ENCODE results near the gene GTF2H4. TPM values are rescaled to one million over a fixed set of nuclear protein-coding genes. Genes with fewer than 3 reads are reported as not detected.
"Not testable (repeated sequence)": the region's sequence is repeated elsewhere in the genome, so short reads cannot be mapped to it uniquely, and the experiment has no call there.

Gene GTF2H4
- total RNA-seq, 1 donor from 2014 or later: 67.2 TPM

DNA sequence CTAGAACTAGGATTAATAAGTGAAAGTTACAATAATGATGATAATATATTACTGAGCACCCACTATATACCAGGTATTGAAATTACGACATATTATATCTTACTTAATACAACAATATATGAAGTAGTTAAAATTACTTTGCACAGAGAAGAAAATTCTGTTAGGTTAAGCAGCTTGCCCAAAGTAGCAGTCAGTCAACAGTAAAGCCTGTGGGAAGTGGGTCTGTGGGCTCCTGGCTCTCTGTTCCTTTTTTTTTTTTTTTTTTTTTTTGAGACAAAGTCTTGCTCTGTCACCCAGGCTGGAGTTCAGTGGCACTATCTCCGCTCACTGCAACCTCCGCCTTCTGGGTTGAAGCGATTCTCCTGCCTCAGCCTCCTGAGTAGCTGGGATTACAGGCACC, 4.8 kb upstream of the GTF2H4 start:
- Mint-ChIP-seq H3K36me3 (ENCODE audit: unreplicated experiment) (no peaks in the 10 kb centered on the region), H3K4me3 (ENCODE audit: unreplicated experiment) (no peak overlapping the region), H3K27me3 (ENCODE audit: unreplicated experiment) (peaks cover 4% of the 10 kb centered on the region), H3K9me3 (ENCODE audit: unreplicated experiment) (peaks cover 5% of the 10 kb centered on the region), H3K4me1 (ENCODE audit: low read depth, unreplicated experiment) (no peaks in the 10 kb centered on the region), H3K27ac (ENCODE audit: unreplicated experiment) (no peak overlapping the region)
- TF ChIP-seq, protein P1, sequence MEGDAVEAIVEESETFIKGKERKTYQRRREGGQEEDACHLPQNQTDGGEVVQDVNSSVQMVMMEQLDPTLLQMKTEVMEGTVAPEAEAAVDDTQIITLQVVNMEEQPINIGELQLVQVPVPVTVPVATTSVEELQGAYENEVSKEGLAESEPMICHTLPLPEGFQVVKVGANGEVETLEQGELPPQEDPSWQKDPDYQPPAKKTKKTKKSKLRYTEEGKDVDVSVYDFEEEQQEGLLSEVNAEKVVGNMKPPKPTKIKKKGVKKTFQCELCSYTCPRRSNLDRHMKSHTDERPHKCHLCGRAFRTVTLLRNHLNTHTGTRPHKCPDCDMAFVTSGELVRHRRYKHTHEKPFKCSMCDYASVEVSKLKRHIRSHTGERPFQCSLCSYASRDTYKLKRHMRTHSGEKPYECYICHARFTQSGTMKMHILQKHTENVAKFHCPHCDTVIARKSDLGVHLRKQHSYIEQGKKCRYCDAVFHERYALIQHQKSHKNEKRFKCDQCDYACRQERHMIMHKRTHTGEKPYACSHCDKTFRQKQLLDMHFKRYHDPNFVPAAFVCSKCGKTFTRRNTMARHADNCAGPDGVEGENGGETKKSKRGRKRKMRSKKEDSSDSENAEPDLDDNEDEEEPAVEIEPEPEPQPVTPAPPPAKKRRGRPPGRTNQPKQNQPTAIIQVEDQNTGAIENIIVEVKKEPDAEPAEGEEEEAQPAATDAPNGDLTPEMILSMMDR (IDR thresholded peaks at IDR 0.05; ENCODE audit: partially characterized antibody, unreplicated experiment): no peak
- DNase-seq: no peak

DNA sequence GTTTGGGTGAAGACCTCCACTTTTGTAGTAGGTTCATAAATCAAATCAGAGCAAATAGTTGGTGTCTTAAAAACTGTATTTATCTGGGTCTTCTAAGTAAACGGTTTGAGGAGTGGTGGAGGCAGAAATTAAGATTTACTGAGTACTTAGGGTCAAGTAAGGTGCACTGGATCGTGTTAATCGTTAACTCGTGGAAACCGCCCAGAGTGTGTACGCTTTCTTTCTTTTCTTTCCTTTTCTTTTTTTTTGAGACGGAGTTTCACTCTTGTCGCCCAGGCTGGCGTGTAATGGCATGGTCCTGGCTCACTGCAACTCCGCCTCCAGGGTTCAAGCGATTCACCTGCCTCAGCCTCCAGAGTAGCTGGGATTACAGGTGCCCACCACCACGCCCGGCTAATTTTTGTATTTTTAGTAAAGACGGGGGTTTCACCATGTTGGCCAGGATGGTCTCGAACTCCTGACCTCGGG, 683 bp upstream of the GTF2H4 start:
- not testable (repeated sequence) for H3K27ac Mint-ChIP-seq (ENCODE audit: unreplicated experiment); H3K36me3 Mint-ChIP-seq (ENCODE audit: unreplicated experiment); H3K27me3 Mint-ChIP-seq (ENCODE audit: unreplicated experiment); DNase-seq; H3K9me3 Mint-ChIP-seq (ENCODE audit: unreplicated experiment); H3K4me1 Mint-ChIP-seq (ENCODE audit: low read depth, unreplicated experiment)
- H3K4me3 Mint-ChIP-seq (ENCODE audit: unreplicated experiment): peak overlapping the region; percentile 99

DNA sequence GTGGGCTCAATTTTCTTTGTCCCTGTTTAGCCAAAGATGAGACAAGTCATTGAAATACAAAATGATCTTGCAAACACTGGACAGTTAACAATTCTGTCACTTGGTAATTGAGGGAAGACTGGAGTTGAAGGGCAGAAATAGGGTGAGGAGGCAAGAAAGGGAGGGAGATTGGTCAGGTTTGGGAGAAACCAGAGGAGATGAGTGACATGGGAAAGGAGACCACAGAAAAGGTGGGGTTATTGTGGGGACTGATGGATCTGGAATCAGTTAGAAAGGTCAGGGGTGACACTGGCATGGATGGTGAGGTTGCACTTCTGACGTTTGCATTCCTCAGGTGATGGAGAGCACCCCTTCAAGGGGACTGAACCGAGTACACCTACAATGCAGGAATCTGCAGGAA, 693 bp downstream of the GTF2H4 start:
- Mint-ChIP-seq H3K27ac (ENCODE audit: unreplicated experiment) (peak overlapping the region; percentile 80), H3K4me3 (ENCODE audit: unreplicated experiment) (peak overlapping the region; percentile 99), H3K4me1 (ENCODE audit: low read depth, unreplicated experiment) (peaks cover 2% of the 10 kb centered on the region), H3K27me3 (ENCODE audit: unreplicated experiment) (peaks cover 4% of the 10 kb centered on the region), H3K36me3 (ENCODE audit: unreplicated experiment) (peaks cover 8% of the 10 kb centered on the region), H3K9me3 (ENCODE audit: unreplicated experiment) (peaks cover 9% of the 10 kb centered on the region)
- TF ChIP-seq, protein P1 (IDR thresholded peaks at IDR 0.05; ENCODE audit: partially characterized antibody, unreplicated experiment): no peak
- DNase-seq: no peak

DNA sequence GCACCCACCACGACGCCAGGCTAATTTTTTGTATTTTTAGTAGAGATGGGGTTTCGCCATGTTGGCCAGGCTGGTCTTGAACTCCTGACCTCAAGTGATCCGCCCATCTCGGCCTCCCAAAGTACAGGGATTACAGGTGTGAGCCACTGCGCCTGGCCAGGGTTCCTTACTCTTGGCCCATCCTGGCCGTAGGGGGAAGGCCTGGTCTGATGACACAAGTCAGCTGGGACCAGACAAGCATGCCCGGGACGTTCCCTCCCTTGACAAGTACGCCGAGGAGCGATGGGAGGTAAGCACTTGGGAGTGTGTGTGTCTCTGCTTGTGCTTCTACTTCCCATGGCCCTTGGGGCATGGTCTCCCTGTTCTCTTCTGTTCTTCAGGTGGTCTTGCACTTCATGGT, 2.5 kb downstream of the GTF2H4 start:
- not testable (repeated sequence) for H3K4me3 Mint-ChIP-seq (ENCODE audit: unreplicated experiment)

DNA sequence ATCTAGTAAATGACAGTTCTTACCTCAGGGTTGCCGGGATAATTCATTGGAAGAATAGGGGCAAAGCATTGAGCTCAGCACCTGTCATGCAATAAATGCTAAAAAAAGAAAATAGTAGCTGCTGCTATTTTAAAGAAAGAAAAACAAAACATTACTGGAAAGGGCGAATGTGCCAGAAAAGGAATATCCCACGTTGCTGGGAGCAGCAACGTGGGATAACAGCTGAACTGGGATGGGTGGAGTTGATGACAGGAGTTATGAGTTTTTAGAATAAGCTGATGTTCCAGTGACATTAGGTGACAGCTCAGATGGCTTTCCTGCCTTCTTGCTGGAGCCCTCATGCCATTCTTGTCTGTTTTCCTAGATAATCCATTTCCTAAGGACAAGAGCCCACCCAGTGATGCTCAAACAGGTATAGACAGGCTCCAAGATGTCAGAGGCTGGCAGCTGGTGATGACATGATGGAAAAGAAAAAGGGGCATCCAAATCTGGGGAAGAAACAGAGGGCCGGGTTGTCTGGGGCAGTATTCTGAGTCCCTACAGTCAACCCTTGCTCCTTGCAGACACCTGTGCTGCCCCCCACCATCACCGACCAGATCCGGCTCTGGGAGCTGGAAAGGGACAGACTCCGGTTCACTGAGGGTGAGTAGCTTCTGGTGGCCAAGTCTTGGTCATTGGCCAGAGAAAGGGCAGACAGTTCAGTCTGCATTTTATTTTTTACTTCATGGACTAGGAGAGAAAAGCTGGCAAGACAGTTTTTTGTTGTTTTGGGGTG, 4.9 kb downstream of the GTF2H4 start:
- peak overlapping the region; percentile 4 for H3K27ac Mint-ChIP-seq (ENCODE audit: unreplicated experiment)
- H3K4me3 Mint-ChIP-seq (ENCODE audit: unreplicated experiment): peak overlapping the region; percentile 80
- H3K9me3 Mint-ChIP-seq (ENCODE audit: unreplicated experiment): peaks cover 8% of the 10 kb centered on the region
- H3K27me3 Mint-ChIP-seq (ENCODE audit: unreplicated experiment): peaks cover 10% of the 10 kb centered on the region
- TF ChIP-seq, protein P1 (IDR thresholded peaks at IDR 0.05; ENCODE audit: partially characterized antibody, unreplicated experiment): no peak
- peaks cover 8% of the 10 kb centered on the region for H3K36me3 Mint-ChIP-seq (ENCODE audit: unreplicated experiment)
- DNase-seq: no peak
- H3K4me1 Mint-ChIP-seq (ENCODE audit: low read depth, unreplicated experiment): peaks cover 14% of the 10 kb centered on the region

More for the DNA sequence above, 2.5 kb downstream of the GTF2H4 start:
- H3K4me1 Mint-ChIP-seq (ENCODE audit: low read depth, unreplicated experiment); DNase-seq; H3K27ac Mint-ChIP-seq (ENCODE audit: unreplicated experiment); H3K36me3 Mint-ChIP-seq (ENCODE audit: unreplicated experiment); H3K27me3 Mint-ChIP-seq (ENCODE audit: unreplicated experiment): not testable (repeated sequence)
- H3K9me3 Mint-ChIP-seq (ENCODE audit: unreplicated experiment): peaks cover 11% of the 10 kb centered on the region

DNA sequence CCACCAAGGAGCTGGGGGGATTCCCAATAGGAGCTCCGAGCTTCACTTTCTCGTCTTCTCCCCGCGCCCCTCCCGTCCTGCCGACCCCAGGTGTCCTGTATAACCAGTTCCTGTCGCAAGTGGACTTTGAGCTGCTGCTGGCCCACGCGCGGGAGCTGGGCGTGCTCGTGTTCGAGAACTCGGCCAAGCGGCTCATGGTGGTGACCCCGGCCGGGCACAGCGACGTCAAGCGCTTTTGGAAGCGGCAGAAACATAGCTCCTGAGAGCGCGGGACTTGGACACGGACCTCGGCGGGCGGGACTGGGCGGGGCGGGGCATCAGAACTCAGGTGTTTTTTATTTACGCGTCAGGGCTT, 5.7 kb downstream of the GTF2H4 start:
- peaks cover 3% of the 10 kb centered on the region for H3K9me3 Mint-ChIP-seq (ENCODE audit: unreplicated experiment)
- TF ChIP-seq, protein P1 (IDR thresholded peaks at IDR 0.05; ENCODE audit: partially characterized antibody, unreplicated experiment): no peak
- peaks cover 12% of the 10 kb centered on the region for H3K4me1 Mint-ChIP-seq (ENCODE audit: low read depth, unreplicated experiment)
- peak; percentile 27 for DNase-seq
- peaks cover 8% of the 10 kb centered on the region for H3K36me3 Mint-ChIP-seq (ENCODE audit: unreplicated experiment)
- H3K27ac Mint-ChIP-seq (ENCODE audit: unreplicated experiment): no peak overlapping the region
- H3K27me3 Mint-ChIP-seq (ENCODE audit: unreplicated experiment): peaks cover 8% of the 10 kb centered on the region
- H3K4me3 Mint-ChIP-seq (ENCODE audit: unreplicated experiment): peak overlapping the region; percentile 80

Measured in glutamatergic neuron (in vitro differentiated cells).